ENCODE results near the gene IFT81.

- no peak for TF ChIP-seq CTCF (IDR thresholded peaks at IDR 0.05)
- no peak for TF ChIP-seq ATF6 (CRISPR knock-in tag; IDR thresholded peaks at IDR 0.05)
- no peak for TF ChIP-seq ZNF532 (CRISPR knock-in tag; IDR thresholded peaks at IDR 0.05; ENCODE audit: borderline replicate concordance)
Observed at GRCh38 chr12:110249716-110250225, 125.6 kb downstream of the IFT81 start.
